MM.1S (cell line): ENCODE data around the gene CHD6.

Experiments used
- EZH2 ChIP-seq: fragments of 300-600 bp; sonication (generic); optimal IDR thresholded peaks from 2 replicates; pipeline ENCODE3; 2017; ENCODE audit warnings: low read depth, mild to moderate bottlenecking, antibody characterized with exemption, low read length, mixed read lengths
- EZH2phosphoT487 ChIP-seq: fragments of 300-600 bp; sonication (generic); IDR thresholded peaks from 2 replicates; pipeline ENCODE4 v1.6.1; 2018; ENCODE audit warnings: antibody characterized with exemption, low read length
- TF ChIP-seq, protein P1 (sequence below): fragments of 300-600 bp; sonication (generic); IDR thresholded peaks from 2 replicates; pipeline ENCODE4 v1.5.1; 2016; ENCODE audit warnings: antibody characterized with exemption, low read length, mixed read lengths

DNA sequence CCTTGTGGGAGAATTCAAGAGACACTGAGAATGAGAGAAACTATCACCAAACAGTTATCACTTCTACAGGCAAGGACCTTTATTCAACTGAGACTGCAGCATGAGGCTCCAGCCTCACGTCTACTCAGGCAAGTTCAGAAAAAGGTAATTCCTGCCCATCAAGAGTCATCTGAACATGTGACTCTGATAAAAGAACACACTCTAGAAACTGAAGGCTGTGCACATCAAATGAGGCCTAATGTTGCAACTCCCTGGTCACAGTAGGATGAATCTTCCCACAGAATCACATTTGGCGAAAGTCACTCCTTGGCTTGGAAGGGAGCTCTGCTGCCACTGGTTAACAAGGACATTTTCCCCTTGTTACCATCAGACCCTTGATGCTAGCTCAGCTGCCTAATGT, 180.3 kb downstream of the CHD6 start:
- TF ChIP-seq, protein P1, sequence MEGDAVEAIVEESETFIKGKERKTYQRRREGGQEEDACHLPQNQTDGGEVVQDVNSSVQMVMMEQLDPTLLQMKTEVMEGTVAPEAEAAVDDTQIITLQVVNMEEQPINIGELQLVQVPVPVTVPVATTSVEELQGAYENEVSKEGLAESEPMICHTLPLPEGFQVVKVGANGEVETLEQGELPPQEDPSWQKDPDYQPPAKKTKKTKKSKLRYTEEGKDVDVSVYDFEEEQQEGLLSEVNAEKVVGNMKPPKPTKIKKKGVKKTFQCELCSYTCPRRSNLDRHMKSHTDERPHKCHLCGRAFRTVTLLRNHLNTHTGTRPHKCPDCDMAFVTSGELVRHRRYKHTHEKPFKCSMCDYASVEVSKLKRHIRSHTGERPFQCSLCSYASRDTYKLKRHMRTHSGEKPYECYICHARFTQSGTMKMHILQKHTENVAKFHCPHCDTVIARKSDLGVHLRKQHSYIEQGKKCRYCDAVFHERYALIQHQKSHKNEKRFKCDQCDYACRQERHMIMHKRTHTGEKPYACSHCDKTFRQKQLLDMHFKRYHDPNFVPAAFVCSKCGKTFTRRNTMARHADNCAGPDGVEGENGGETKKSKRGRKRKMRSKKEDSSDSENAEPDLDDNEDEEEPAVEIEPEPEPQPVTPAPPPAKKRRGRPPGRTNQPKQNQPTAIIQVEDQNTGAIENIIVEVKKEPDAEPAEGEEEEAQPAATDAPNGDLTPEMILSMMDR: no peak
- TF ChIP-seq EZH2 (no peak), EZH2phosphoT487 (no peak)
